ENCODE results near the gene MBD4. TPM values are rescaled to one million over a fixed set of nuclear protein-coding genes. Genes with fewer than 3 reads are reported as not detected.

The MBD4 gene
- total RNA-seq, 1 donor from 2014 or later: 22.8 TPM

- DNase-seq (ENCODE audit: low read depth): no peak
- H3K27ac Mint-ChIP-seq (ENCODE audit: unreplicated experiment): peak overlapping the region; percentile 94
- H3K9ac ChIP-seq (ENCODE audit: low read length): peak overlapping the region; percentile 95
- H3K4me3 Mint-ChIP-seq (ENCODE audit: unreplicated experiment): peak overlapping the region; percentile 100
- H3K4me1 Mint-ChIP-seq (ENCODE audit: low read depth, unreplicated experiment): peaks cover 24% of the 10 kb centered on the region
- H3K27me3 Mint-ChIP-seq (ENCODE audit: low read depth, unreplicated experiment): no peaks in the 10 kb centered on the region
- H2AFZ ChIP-seq (ENCODE audit: low read depth, low read length): peak overlapping the region; percentile 2
- FAIRE-seq: no peak
- no peaks in the 10 kb centered on the region for H3K27me3 ChIP-seq (ENCODE audit: insufficient read depth, low read length)
- TF ChIP-seq, protein P1, sequence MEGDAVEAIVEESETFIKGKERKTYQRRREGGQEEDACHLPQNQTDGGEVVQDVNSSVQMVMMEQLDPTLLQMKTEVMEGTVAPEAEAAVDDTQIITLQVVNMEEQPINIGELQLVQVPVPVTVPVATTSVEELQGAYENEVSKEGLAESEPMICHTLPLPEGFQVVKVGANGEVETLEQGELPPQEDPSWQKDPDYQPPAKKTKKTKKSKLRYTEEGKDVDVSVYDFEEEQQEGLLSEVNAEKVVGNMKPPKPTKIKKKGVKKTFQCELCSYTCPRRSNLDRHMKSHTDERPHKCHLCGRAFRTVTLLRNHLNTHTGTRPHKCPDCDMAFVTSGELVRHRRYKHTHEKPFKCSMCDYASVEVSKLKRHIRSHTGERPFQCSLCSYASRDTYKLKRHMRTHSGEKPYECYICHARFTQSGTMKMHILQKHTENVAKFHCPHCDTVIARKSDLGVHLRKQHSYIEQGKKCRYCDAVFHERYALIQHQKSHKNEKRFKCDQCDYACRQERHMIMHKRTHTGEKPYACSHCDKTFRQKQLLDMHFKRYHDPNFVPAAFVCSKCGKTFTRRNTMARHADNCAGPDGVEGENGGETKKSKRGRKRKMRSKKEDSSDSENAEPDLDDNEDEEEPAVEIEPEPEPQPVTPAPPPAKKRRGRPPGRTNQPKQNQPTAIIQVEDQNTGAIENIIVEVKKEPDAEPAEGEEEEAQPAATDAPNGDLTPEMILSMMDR (IDR thresholded peaks at IDR 0.05; ENCODE audit: insufficient read depth, low read depth, low read length): no peak
- no peak for TF ChIP-seq EZH2 (IDR thresholded peaks at IDR 0.05; ENCODE audit: insufficient read depth, low read length)
- H3K4me3 ChIP-seq (ENCODE audit: insufficient read depth, low read depth, low read length): peak overlapping the region; percentile 97
- peaks cover 7% of the 10 kb centered on the region for H4K20me1 ChIP-seq (ENCODE audit: insufficient read depth, low read length)
- peaks cover 18% of the 10 kb centered on the region for H3K4me1 ChIP-seq (ENCODE audit: insufficient read depth, low read length)
- H3K79me2 ChIP-seq (ENCODE audit: insufficient read depth, low read length): peaks cover 41% of the 10 kb centered on the region
- H3K36me3 ChIP-seq (ENCODE audit: insufficient read depth, low read length): peaks cover 15% of the 10 kb centered on the region
- H3K4me2 ChIP-seq (ENCODE audit: low read length): peak overlapping the region; percentile 87
- no peaks in the 10 kb centered on the region for H3K9me3 ChIP-seq (ENCODE audit: insufficient read depth, low read depth, low read length)
- no peaks in the 10 kb centered on the region for H3K9me3 Mint-ChIP-seq (ENCODE audit: unreplicated experiment)
- H3K36me3 Mint-ChIP-seq (ENCODE audit: low read depth, unreplicated experiment): no peaks in the 10 kb centered on the region
- H3K27ac ChIP-seq (ENCODE audit: low read depth, low read length): peak overlapping the region; percentile 94
Measured at GRCh38 chr3:129441215-129441614, 1.5 kb upstream of the MBD4 start.

DNA sequence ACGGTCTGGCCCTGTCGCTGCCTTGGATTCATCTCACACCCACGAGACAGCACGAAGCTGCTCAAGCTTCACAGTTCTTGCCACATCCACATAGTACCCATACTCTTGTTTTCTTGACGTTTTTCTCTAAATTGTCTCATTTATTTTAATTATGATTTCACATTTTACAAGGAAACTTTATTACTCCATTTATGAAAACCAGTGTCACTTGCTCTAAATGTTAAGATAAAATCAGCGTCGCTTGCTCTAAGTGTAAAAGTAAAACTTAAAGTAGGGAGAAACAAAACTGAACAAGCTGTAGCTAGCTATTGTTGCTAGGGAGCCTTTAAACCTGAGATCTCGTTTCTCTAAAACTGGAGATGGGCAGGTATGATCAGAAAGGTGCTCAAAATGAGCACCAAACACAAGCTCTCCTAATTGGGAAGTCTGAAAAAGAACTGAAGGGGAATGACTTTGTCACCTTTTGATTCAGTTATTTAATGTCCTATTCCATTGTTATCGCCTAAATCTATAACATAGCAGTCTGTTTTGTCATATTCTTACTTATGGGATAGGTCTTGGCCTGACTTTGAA, 956 bp upstream of the MBD4 start:
- H3K9me3 Mint-ChIP-seq (ENCODE audit: unreplicated experiment): no peaks in the 10 kb centered on the region
- H3K4me3 Mint-ChIP-seq (ENCODE audit: unreplicated experiment): peak overlapping the region; percentile 100
- peak overlapping the region; percentile 94 for H3K27ac ChIP-seq (ENCODE audit: low read depth, low read length)
- FAIRE-seq (no peak), DNase-seq (ENCODE audit: low read depth) (peak; percentile 53)
- H3K9me3 ChIP-seq (ENCODE audit: insufficient read depth, low read depth, low read length): no peaks in the 10 kb centered on the region
- H3K4me1 Mint-ChIP-seq (ENCODE audit: low read depth, unreplicated experiment): peaks cover 25% of the 10 kb centered on the region
- H3K36me3 ChIP-seq (ENCODE audit: insufficient read depth, low read length): peaks cover 18% of the 10 kb centered on the region
- H3K4me2 ChIP-seq (ENCODE audit: low read length): peak overlapping the region; percentile 87
- H3K4me3 ChIP-seq (ENCODE audit: insufficient read depth, low read depth, low read length): peak overlapping the region; percentile 97
- peaks cover 7% of the 10 kb centered on the region for H4K20me1 ChIP-seq (ENCODE audit: insufficient read depth, low read length)
- H2AFZ ChIP-seq (ENCODE audit: low read depth, low read length): peak overlapping the region; percentile 93
- H3K4me1 ChIP-seq (ENCODE audit: insufficient read depth, low read length): peaks cover 18% of the 10 kb centered on the region
- peak overlapping the region; percentile 95 for H3K9ac ChIP-seq (ENCODE audit: low read length)
- no peaks in the 10 kb centered on the region for H3K27me3 ChIP-seq (ENCODE audit: insufficient read depth, low read length)
- H3K36me3 Mint-ChIP-seq (ENCODE audit: low read depth, unreplicated experiment): no peaks in the 10 kb centered on the region
- TF ChIP-seq, protein P1 (IDR thresholded peaks at IDR 0.05; ENCODE audit: insufficient read depth, low read depth, low read length): no peak
- TF ChIP-seq EZH2 (IDR thresholded peaks at IDR 0.05; ENCODE audit: insufficient read depth, low read length): no peak
- H3K27me3 Mint-ChIP-seq (ENCODE audit: low read depth, unreplicated experiment): no peaks in the 10 kb centered on the region
- peaks cover 44% of the 10 kb centered on the region for H3K79me2 ChIP-seq (ENCODE audit: insufficient read depth, low read length)
- peak overlapping the region; percentile 94 for H3K27ac Mint-ChIP-seq (ENCODE audit: unreplicated experiment)

DNA sequence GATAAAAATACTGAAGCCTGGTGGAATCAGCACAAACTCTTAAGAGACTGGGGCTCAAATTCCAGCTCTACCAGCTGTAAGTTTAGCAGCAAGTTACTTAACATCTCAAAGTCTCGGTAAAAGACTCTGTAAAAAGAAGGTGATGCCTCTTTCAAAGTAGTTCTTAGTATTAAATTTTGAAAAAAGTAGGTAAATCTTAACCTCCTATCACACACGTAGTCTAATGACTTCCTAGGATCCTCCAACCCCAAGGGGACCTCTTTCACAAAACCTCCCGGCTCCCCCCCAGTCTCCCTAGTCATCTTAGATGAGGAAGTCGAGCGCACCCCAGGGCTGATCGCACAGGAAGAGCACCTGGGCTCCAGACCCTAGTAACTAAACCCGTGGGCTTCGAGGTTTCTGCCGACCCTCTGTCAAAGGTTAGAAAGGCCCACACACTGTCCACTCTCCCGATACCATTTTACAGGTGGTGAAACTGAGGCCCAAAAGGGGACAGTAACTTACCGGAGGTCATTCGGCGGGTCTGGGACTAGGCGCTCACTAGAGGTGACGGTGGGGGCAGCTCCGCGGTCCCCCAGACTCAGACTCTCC, 427 bp downstream of the MBD4 start:
- Histone ChIP-seq H3K4me2 (ENCODE audit: low read length) (peak overlapping the region; percentile 87), H3K27ac (ENCODE audit: low read depth, low read length) (peak overlapping the region; percentile 85), H3K9ac (ENCODE audit: low read length) (peak overlapping the region; percentile 95), H4K20me1 (ENCODE audit: insufficient read depth, low read length) (peaks cover 7% of the 10 kb centered on the region), H3K79me2 (ENCODE audit: insufficient read depth, low read length) (peaks cover 44% of the 10 kb centered on the region), H3K36me3 (ENCODE audit: insufficient read depth, low read length) (peaks cover 20% of the 10 kb centered on the region), H2AFZ (ENCODE audit: low read depth, low read length) (peak overlapping the region; percentile 95), H3K27me3 (ENCODE audit: insufficient read depth, low read length) (no peaks in the 10 kb centered on the region), H3K9me3 (ENCODE audit: insufficient read depth, low read depth, low read length) (no peaks in the 10 kb centered on the region), H3K4me1 (ENCODE audit: insufficient read depth, low read length) (peaks cover 18% of the 10 kb centered on the region), H3K4me3 (ENCODE audit: insufficient read depth, low read depth, low read length) (peak overlapping the region; percentile 97)
- Mint-ChIP-seq H3K4me3 (ENCODE audit: unreplicated experiment) (peak overlapping the region; percentile 100), H3K27ac (ENCODE audit: unreplicated experiment) (peak overlapping the region; percentile 94), H3K4me1 (ENCODE audit: low read depth, unreplicated experiment) (peaks cover 25% of the 10 kb centered on the region), H3K36me3 (ENCODE audit: low read depth, unreplicated experiment) (peaks cover 1% of the 10 kb centered on the region), H3K9me3 (ENCODE audit: unreplicated experiment) (no peaks in the 10 kb centered on the region), H3K27me3 (ENCODE audit: low read depth, unreplicated experiment) (no peaks in the 10 kb centered on the region)
- TF ChIP-seq, protein P1 (IDR thresholded peaks at IDR 0.05; ENCODE audit: insufficient read depth, low read depth, low read length): no peak
- no peak for TF ChIP-seq EZH2 (IDR thresholded peaks at IDR 0.05; ENCODE audit: insufficient read depth, low read length)
- FAIRE-seq: no peak
- DNase-seq (ENCODE audit: low read depth): no peak

Measured in astrocyte (in vitro differentiated cells and primary cell).